ENCODE measurements around the gene CTSE. TPM values are rescaled to one million over a fixed set of nuclear protein-coding genes. Genes with fewer than 3 reads are reported as not detected.

Gene CTSE
- polyA plus RNA-seq, 1 donor = 19.6 TPM

GRCh38 chr1:205961991-205962820 is 61.5 kb downstream of the CTSE start:
- no peak for DNase-seq
- H3K4me3 ChIP-seq (ENCODE audit: low read length) = no peak overlapping the region
- no peak overlapping the region for H3K27ac ChIP-seq (ENCODE audit: low read length)
- no peaks in the 10 kb centered on the region for H3K9me3 ChIP-seq (ENCODE audit: control insufficient read depth, low read depth, low read length)
- H3K27me3 ChIP-seq (ENCODE audit: control insufficient read depth, insufficient read depth, low read length) = peaks cover 25% of the 10 kb centered on the region
- no peaks in the 10 kb centered on the region for H3K4me1 ChIP-seq (ENCODE audit: control insufficient read depth, insufficient read depth, low read length)
- no peaks in the 10 kb centered on the region for H3K36me3 ChIP-seq (ENCODE audit: control insufficient read depth, insufficient read depth, low read length)
- 73% methylated on average over 2 of the region's 9 CpGs for WGBS (ENCODE audit: insufficient coverage, low lambda C conversion rate)

- no peak overlapping the region for H3K4me3 ChIP-seq (ENCODE audit: low read length)
- no peaks in the 10 kb centered on the region for H3K9me3 ChIP-seq (ENCODE audit: control insufficient read depth, low read depth, low read length)
- H3K27me3 ChIP-seq (ENCODE audit: control insufficient read depth, insufficient read depth, low read length) = peaks cover 32% of the 10 kb centered on the region
- H3K4me1 ChIP-seq (ENCODE audit: control insufficient read depth, insufficient read depth, low read length) = no peaks in the 10 kb centered on the region
- H3K36me3 ChIP-seq (ENCODE audit: control insufficient read depth, insufficient read depth, low read length) = no peaks in the 10 kb centered on the region
- H3K27ac ChIP-seq (ENCODE audit: low read length) = no peak overlapping the region
- no CpG with 5 or more reads among the region's 2 CpGs for WGBS (ENCODE audit: insufficient coverage, low lambda C conversion rate)
- DNase-seq = peak; percentile 26 to 34
Observed at GRCh38 chr1:205961405-205961804, 62.3 kb downstream of the CTSE start.

- no peaks in the 10 kb centered on the region for H3K9me3 ChIP-seq (ENCODE audit: control insufficient read depth, low read depth, low read length)
- no peaks in the 10 kb centered on the region for H3K36me3 ChIP-seq (ENCODE audit: control insufficient read depth, insufficient read depth, low read length)
- no peak overlapping the region for H3K27ac ChIP-seq (ENCODE audit: low read length)
- no peak for DNase-seq
- no peaks in the 10 kb centered on the region for H3K4me1 ChIP-seq (ENCODE audit: control insufficient read depth, insufficient read depth, low read length)
- WGBS (ENCODE audit: insufficient coverage, low lambda C conversion rate) = no CpG with 5 or more reads among the region's 4 CpGs
- H3K4me3 ChIP-seq (ENCODE audit: low read length) = no peak overlapping the region
- H3K27me3 ChIP-seq (ENCODE audit: control insufficient read depth, insufficient read depth, low read length) = peaks cover 41% of the 10 kb centered on the region
Observed at GRCh38 chr1:205959789-205960188, 63.9 kb downstream of the CTSE start.

Other genes with a start within 250 kb of the CTSE start
- gene RAB29, start 248.4 kb downstream of the CTSE start, polyA plus RNA-seq = 121 TPM
- gene SLC41A1, start 210.7 kb downstream of the CTSE start, polyA plus RNA-seq = 8.2 TPM
- 1.1 TPM for gene PM20D1, start 173.8 kb downstream of the CTSE start, polyA plus RNA-seq
- 0.03 TPM for gene SLC26A9, start 80.4 kb downstream of the CTSE start, polyA plus RNA-seq
- 5.4 TPM for gene RAB7B, start 20.5 kb downstream of the CTSE start, polyA plus RNA-seq
- gene RHEX, start 29.3 kb upstream of the CTSE start, polyA plus RNA-seq = 0.45 TPM
- gene AVPR1B, start 93.5 kb upstream of the CTSE start, polyA plus RNA-seq = 0.81 TPM
- gene FAM72A, start 178.9 kb upstream of the CTSE start, polyA plus RNA-seq = 3.3 TPM
- gene SRGAP2, start 179.6 kb upstream of the CTSE start, polyA plus RNA-seq = 24.4 TPM